GM10847 (cell line): Measurements from ENCODE around the gene OR7A17.

Experiments used
- POLR2A ChIP-seq: IDR thresholded peaks from 2 replicates; pipeline ENCODE4 v1.6.1; 2011; ENCODE audit not compliant: insufficient read length; ENCODE audit errors: extremely low read depth

The OR7A17 gene

DNA sequence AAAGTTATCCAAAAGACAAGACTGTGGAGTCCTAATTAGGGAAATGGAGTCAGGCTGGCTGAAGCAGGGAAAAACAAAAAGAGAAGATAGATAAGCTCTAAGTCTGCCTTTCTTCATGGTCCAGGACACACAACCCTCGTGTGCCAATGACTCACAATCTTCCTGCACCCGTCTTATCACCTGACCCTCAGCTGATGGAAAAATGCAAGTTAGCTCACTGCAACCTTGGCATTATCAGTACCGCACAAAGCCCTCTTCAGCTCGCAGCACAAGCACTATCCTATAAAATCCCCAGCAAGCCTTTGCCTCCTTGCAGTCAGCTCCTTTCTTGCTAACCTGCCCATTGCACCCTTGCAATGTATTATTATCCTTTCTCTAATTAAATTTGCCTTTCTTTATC is 55.2 kb downstream of the OR7A17 start:
- TF ChIP-seq POLR2A, result no peak
